Head of caudate nucleus (tissue), 42 donors: ENCODE results near the gene FRMPD3.
"Not testable (repeated sequence)": the region's sequence is repeated elsewhere in the genome, so short reads cannot be mapped to it uniquely, and the experiment has no call there.

Experiments
- DNase-seq, 42 donors: peaks; one replicate each; pipeline versions ENCODE4 v3.0.0 to v3.0.0-alpha.2; 2020 to 2021; ENCODE audit warnings: mixed read lengths in 7 of 42
- intact Hi-C: fragments of 100-400 bp; cut with DNase I; formaldehyde crosslinking; loops from one replicate; pipeline ENCODE4 v1.15.0; 2022

Gene FRMPD3

DNA sequence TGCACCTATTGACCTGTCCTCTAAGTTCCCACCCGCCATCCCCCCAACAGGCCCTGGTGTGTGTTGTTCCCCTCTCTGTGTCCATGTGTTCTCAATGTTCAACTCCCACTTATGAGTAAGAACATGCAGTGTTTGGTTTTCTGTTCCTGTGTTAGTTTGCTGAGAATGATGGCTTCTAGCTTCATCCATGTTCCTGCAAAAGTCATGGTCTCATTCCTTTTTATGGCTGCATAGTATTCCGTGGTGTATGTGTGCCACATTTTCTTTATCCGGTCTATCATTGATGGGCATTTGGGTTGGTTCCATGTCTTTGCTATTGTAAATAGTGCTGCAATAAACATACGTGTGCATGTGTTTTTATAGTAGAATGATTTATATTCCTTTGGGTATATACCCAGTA is 22.0 kb downstream of the FRMPD3 start:
- intact Hi-C loops, DNase-seq: not testable (repeated sequence)

- DNase-seq: no peak
- intact Hi-C loops: no loop called here
Observed at GRCh38 chrX:107477406-107477805, 28.0 kb downstream of the FRMPD3 start.

DNA sequence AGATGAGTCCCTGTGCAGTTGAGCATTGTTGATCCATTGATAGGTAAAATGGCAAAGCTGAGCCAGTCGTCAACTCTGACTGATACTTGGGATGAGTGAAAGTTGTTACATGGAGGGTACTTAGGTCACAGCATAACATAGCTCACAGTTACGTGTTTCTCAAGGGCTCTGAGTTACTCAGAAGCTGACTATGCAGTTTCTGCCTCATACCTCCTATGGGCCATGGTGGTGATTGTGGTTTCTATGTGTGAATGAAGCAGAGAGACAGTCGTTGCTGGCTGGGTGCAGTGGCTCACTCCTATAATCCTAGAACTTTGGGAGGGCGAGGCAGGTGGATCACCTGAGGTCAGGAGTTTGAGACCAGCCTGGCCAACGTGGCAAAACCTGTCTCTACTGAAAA is 30.8 kb downstream of the FRMPD3 start:
- intact Hi-C loops: no loop called here
- no peak for DNase-seq

- intact Hi-C loops: no loop called here
- no peak for DNase-seq
Observed at GRCh38 chrX:107482046-107482445, 32.6 kb downstream of the FRMPD3 start.

- no peak for DNase-seq
- intact Hi-C loops: no loop called here
Observed at GRCh38 chrX:107484002-107484726, 34.7 kb downstream of the FRMPD3 start.

GRCh38 chrX:107485013-107485412 is 35.6 kb downstream of the FRMPD3 start:
- intact Hi-C loops: no loop called here
- DNase-seq: no peak

GRCh38 chrX:107493141-107493540 is 43.7 kb downstream of the FRMPD3 start:
- no peak for DNase-seq
- intact Hi-C loops: no loop called here

GRCh38 chrX:107496786-107497185 is 47.3 kb downstream of the FRMPD3 start:
- DNase-seq: no peak
- intact Hi-C loops: no loop called here
